GM23338 (cell line): ENCODE results near the gene FHAD1. TPM values are rescaled to one million over a fixed set of nuclear protein-coding genes. Genes with fewer than 3 reads are reported as not detected.

Experiments used
- ATAC-seq: fragments of 200-7000 bp; cut with Tn5 transposase; 3 replicates; pipeline ENCODE4 v1.9.1; 2020
- DNase-seq: peaks from one replicate; pipeline ENCODE4 v3.0.0-alpha.2; 2015; ENCODE audit warnings: low spot score
- H2AFZ ChIP-seq: fragments of 200-600 bp; sonication (generic); 2 replicates; pipeline ENCODE4 v1.8.0; 2016; ENCODE audit warnings: antibody characterized with exemption, mild to moderate bottlenecking, moderate library complexity
- H3F3A ChIP-seq: fragments of 200-600 bp; sonication (generic); replicated peaks from 2 replicates; pipeline ENCODE4 v1.8.0; 2017; ENCODE audit warnings: antibody characterized with exemption, mixed run types, low read depth
- H3K27ac ChIP-seq: fragments of 200-600 bp; sonication (generic); 2 replicates; pipeline ENCODE4 v1.6.1; 2016; ENCODE audit warnings: low read depth
- H3K27me3 ChIP-seq: fragments of 200-600 bp; sonication (generic); 2 replicates; pipeline ENCODE4 v1.8.0; 2016; ENCODE audit warnings: mild to moderate bottlenecking, mixed run types, moderate library complexity; ENCODE audit not compliant: insufficient read depth
- H3K36me3 ChIP-seq: fragments of 200-600 bp; sonication (generic); 2 replicates; pipeline ENCODE4 v1.8.0; 2016; ENCODE audit warnings: mild to moderate bottlenecking; ENCODE audit not compliant: insufficient read depth
- H3K4me1 ChIP-seq: fragments of 200-600 bp; sonication (generic); 2 replicates; pipeline ENCODE4 v1.8.0; 2016; ENCODE audit warnings: mild to moderate bottlenecking, moderate library complexity; ENCODE audit not compliant: insufficient read depth
- H3K4me2 ChIP-seq: fragments of 200-600 bp; sonication (generic); 2 replicates; pipeline ENCODE4 v1.7.1; 2017; ENCODE audit warnings: mixed run types
- H3K4me3 ChIP-seq: fragments of 200-600 bp; sonication (generic); 2 replicates; pipeline ENCODE4 v1.6.1; 2016; ENCODE audit warnings: mixed run types
- H3K79me2 ChIP-seq: fragments of 200-600 bp; sonication (generic); replicated peaks from 2 replicates; pipeline ENCODE4 v1.8.0; 2017; ENCODE audit warnings: mild to moderate bottlenecking; ENCODE audit not compliant: insufficient read depth
- H3K9me2 ChIP-seq: fragments of 200-600 bp; sonication (generic); 2 replicates; pipeline ENCODE4 v1.8.0; 2017; ENCODE audit not compliant: insufficient read depth
- H4K20me1 ChIP-seq: fragments of 200-600 bp; sonication (generic); replicated peaks from 2 replicates; pipeline ENCODE4 v1.8.0; 2017; ENCODE audit warnings: mild to moderate bottlenecking; ENCODE audit not compliant: insufficient read depth
- H3K27ac Mint-ChIP-seq: 2 replicates; pipeline ENCODE4 v1.8.0; 2020; ENCODE audit warnings: inconsistent platforms, mild to moderate bottlenecking, moderate library complexity, mixed read lengths
- H3K27me3 Mint-ChIP-seq: 3 replicates; pipeline ENCODE4 v1.8.0; 2022; ENCODE audit warnings: low read depth, mild to moderate bottlenecking, moderate library complexity, mixed read lengths, inconsistent platforms; ENCODE audit not compliant: insufficient read depth, poor library complexity
- H3K36me3 Mint-ChIP-seq: 3 replicates; pipeline ENCODE4 v1.8.0; 2021; ENCODE audit warnings: low read depth, mild to moderate bottlenecking, inconsistent platforms, moderate library complexity, mixed read lengths
- H3K4me1 Mint-ChIP-seq: 3 replicates; pipeline ENCODE4 v1.8.0; 2020; ENCODE audit warnings: mild to moderate bottlenecking, inconsistent platforms, mixed read lengths
- H3K4me3 Mint-ChIP-seq: 3 replicates; pipeline ENCODE4 v1.8.0; 2021; ENCODE audit warnings: moderate library complexity, mild to moderate bottlenecking, inconsistent platforms, mixed read lengths
- H3K9me3 Mint-ChIP-seq: 3 replicates; pipeline ENCODE4 v1.8.0; 2020; ENCODE audit warnings: moderate library complexity, mild to moderate bottlenecking, inconsistent platforms, mixed read lengths
- CTCF ChIP-seq, 2 experiments: fragments of 200-600 bp in 1 of 2; sonication (generic) in 1 of 2; conservative IDR thresholded peaks; 2 replicates each; pipeline versions ENCODE4 v1.5.1 to v1.6.1; 2016 to 2017; ENCODE audit warnings: antibody characterized with exemption in 2 of 2, low read depth in 2 of 2, mild to moderate bottlenecking in 2 of 2, moderate library complexity in 1 of 2
- ETS1 ChIP-seq: IDR thresholded peaks from 2 replicates; pipeline ENCODE4 v1.6.1; 2016; ENCODE audit warnings: antibody characterized with exemption
- EZH2 ChIP-seq: fragments of 200-600 bp; sonication (generic); IDR thresholded peaks from one replicate; pipeline ENCODE4 v1.8.0; 2017; ENCODE audit warnings: antibody characterized with exemption, mild to moderate bottlenecking, low read depth; ENCODE audit not compliant: unreplicated experiment
- EZH2phosphoT487 ChIP-seq: fragments of 200-600 bp; sonication (generic); IDR thresholded peaks from one replicate; pipeline ENCODE4 v1.8.1; 2018; ENCODE audit warnings: antibody characterized with exemption; ENCODE audit not compliant: unreplicated experiment
- REST ChIP-seq: IDR thresholded peaks from one replicate; pipeline ENCODE4 v1.6.1; 2018; ENCODE audit warnings: antibody characterized with exemption; ENCODE audit not compliant: unreplicated experiment
- ZNF331 ChIP-seq: fragments of 250-450 bp; sonication (Bioruptor Pico); IDR thresholded peaks from 2 replicates; pipeline ENCODE4 v1.5.0; 2020; ENCODE audit warnings: low read depth, mild to moderate bottlenecking, moderate library complexity
- ZNF462 ChIP-seq: fragments of 250-450 bp; sonication (Bioruptor Pico); IDR thresholded peaks from 2 replicates; pipeline ENCODE4 v1.5.0; 2020; ENCODE audit warnings: mild to moderate bottlenecking, moderate library complexity
- polyA plus RNA-seq: library from polyadenylated mRNA; unstranded; fragments of >200 nt; fragmentation: Nextera tagmentation; extraction: Ambion mirVana; gene quantifications from 2 replicates; pipeline ENCODE4 v1.2.1, GENCODE V29; 2016
- total RNA-seq: library from RNA; depleted of rRNA; stranded (reverse); fragments of >200 nt; shearing (Covaris generic); gene quantifications from 2 replicates; pipeline ENCODE4 v1.2.3, GENCODE V29; 2014

FHAD1 gene
- total and polyA plus RNA-seq, 2 experiments from 2014 or later: 1.8 to 3.3 TPM

GRCh38 chr1:15224259-15224869 lies 22.7 kb upstream of the FHAD1 start:
- Mint-ChIP-seq H3K27ac (no peak overlapping the region), H3K36me3 (peaks cover 16% of the 10 kb centered on the region), H3K9me3 (peaks cover 4% of the 10 kb centered on the region; the same call in 1 of the 3 replicates), H3K27me3 (peaks cover 7% of the 10 kb centered on the region), H3K4me3 (no peak overlapping the region), H3K4me1 (peaks cover 4% of the 10 kb centered on the region; the same call in 2 of the 3 replicates)
- TF ChIP-seq EZH2 (no peak), CTCF (conservative IDR thresholded peaks at IDR 0.05; ENCODE audit: low read depth in 2 of 2) (no peak), ETS1 (no peak), ZNF331 (no peak), ZNF462 (no peak), REST (no peak), EZH2phosphoT487 (no peak)
- Histone ChIP-seq H4K20me1 (no peaks in the 10 kb centered on the region), H3K36me3 (no peaks in the 10 kb centered on the region), H3K4me3 (no peak overlapping the region), H3F3A (no peaks in the 10 kb centered on the region), H3K4me2 (no peak overlapping the region), H3K9me2 (no peaks in the 10 kb centered on the region; the same call in 1 of the 2 replicates), H3K27ac (no peak overlapping the region), H3K4me1 (no peaks in the 10 kb centered on the region), H2AFZ (no peak overlapping the region), H3K79me2 (no peaks in the 10 kb centered on the region), H3K27me3 (no peaks in the 10 kb centered on the region)
- DNase-seq (no peak), ATAC-seq (no peak)
